ENCODE data around the gene OR10G7.
"Not testable (repeated sequence)": the region's sequence is repeated elsewhere in the genome, so short reads cannot be mapped to it uniquely, and the experiment has no call there.

The OR10G7 gene

DNA sequence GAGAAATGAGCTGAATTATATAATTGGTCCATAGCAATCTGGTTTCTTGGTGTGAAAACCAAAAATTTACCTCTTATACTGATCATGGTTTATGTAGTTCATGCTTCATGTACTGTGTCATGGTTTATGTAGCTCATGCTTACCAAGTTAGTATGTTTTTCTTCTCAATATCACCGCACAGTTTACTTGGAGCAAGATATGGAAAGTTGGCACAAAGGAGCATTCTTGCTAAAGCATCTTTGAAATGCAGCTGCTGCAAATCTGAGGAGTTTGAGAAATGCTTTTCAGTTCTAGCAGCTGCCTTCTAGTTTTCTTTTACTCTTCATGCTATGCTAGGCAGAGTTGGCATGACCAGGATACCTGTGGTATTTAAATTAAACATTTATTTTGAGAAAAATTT lies 4.5 kb downstream of the OR10G7 start:
- DNase-seq, result no peak

- DNase-seq, result no peak
These were observed 14.6 kb downstream of the OR10G7 start, which contains the start of gene OR10G8 for GRCh38 chr11:124026498-124026897. OR10G8 (plus strand) TSS chr11:124026798; CDS start chr11:124029623, 2,825 bp downstream.

- not testable (repeated sequence) for DNase-seq
These were observed 25.3 kb downstream of the OR10G7 start for GRCh38 chr11:124015837-124016236.

DNA sequence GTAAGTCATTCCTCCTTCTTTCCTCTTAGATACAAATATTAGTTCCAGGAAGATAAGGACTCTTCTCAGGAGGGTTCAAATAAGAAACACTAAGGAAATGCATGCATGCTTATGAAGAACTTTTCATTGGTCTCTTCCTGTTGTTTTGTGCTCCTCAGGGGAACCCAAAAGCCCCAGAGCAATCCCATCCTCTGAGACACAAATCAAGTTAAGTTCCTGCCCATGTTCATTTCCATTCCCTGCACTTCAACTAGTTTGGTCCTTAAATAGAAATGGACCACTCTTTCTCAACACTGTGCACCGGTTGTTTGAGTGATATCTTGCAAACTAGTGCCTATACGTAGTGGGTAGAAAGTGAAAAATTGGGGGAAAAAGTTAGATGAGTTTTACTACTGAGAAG lies 28.4 kb downstream of the OR10G7 start, which contains the start of gene OR10G4:
TSS of gene OR10G4 (plus strand) at position 301 of the 400 bp plus-strand sequence. CDS start 2,578 bp downstream, outside the sequence.
- no peak for DNase-seq

DNA sequence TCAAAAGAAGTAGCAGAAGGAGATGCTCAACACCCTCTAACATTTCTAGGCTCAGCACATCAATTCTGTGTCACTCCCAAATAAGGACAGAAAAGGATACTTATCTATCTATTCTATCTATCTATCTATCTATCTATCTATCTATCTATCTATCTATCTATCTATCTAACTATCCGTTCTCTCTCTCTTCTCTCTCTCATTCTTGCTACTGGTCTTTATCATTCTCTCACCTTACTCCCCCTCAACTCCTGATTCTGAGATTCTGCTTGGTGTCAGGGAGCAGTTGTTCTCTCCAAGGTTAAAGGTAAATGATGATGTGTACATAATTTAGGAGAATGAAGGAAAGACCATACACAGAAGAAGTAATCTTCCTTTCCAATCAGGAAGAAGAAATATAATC lies 46.0 kb downstream of the OR10G7 start, which contains the start of gene OR10G6:
TSS of gene OR10G6 (minus strand) at position 43 of the 400 bp plus-strand sequence. CDS start at position 43, 0 bp downstream.
- no peak for DNase-seq

Data from cerebellar nuclear complex (tissue), 1 donor.